Breast epithelium (tissue), 4 donors: ENCODE data around the gene ANKRD31. TPM values are rescaled to one million over a fixed set of nuclear protein-coding genes. Genes with fewer than 3 reads are reported as not detected.
A peak's percentile ranks its signal among the peaks of the same experiment; 100 is the strongest.

Experiments used
- DNase-seq, 2 donors: peaks; one replicate each; pipeline ENCODE4 v3.0.0-alpha.2; 2019; ENCODE audit warnings: low spot score in 2 of 2
- H3K27ac ChIP-seq, 2 donors: fragments of 200-600 bp; sonication (generic) in 1 of 2; one replicate each; pipeline ENCODE4 v1.5.1; 2016 to 2019; ENCODE audit warnings: mild to moderate bottlenecking in 1 of 2
- H3K27me3 ChIP-seq, 2 donors: fragments of 200-600 bp; sonication (generic) in 1 of 2; one replicate each; pipeline versions ENCODE4 v1.5.1 to v1.6.0; 2017 to 2019; ENCODE audit warnings: control low read depth in 1 of 2, mild to moderate bottlenecking in 1 of 2
- H3K36me3 ChIP-seq: fragments of 200-600 bp; one replicate; pipeline ENCODE4 v1.5.1; 2019
- H3K4me1 ChIP-seq, 2 donors: fragments of 200-600 bp; sonication (generic); one replicate each; pipeline ENCODE4 v1.5.1; 2016 to 2019; ENCODE audit warnings: control low read depth in 1 of 2
- H3K4me3 ChIP-seq, 3 donors: fragments of 200-600 bp; sonication (generic); 1 replicate in 2 of 3; 2 replicates in 1 of 3; pipeline ENCODE4 v1.5.1; 2016 to 2019; ENCODE audit warnings: mild to moderate bottlenecking in 3 of 3, moderate library complexity in 2 of 3
- H3K9me3 ChIP-seq, 2 donors: fragments of 200-600 bp; sonication (generic) in 1 of 2; one replicate each; pipeline ENCODE4 v1.5.1; 2016 to 2019; ENCODE audit warnings: control low read depth in 1 of 2
- CTCF ChIP-seq, 3 donors: fragments of 450-650 bp; IDR thresholded peaks; one replicate each; pipeline ENCODE4 v1.5.1; 2016 to 2017; ENCODE audit warnings: antibody characterized with exemption in 3 of 3, mild to moderate bottlenecking in 3 of 3, moderate library complexity in 3 of 3
- POLR2A ChIP-seq: fragments of 450-650 bp; IDR thresholded peaks from one replicate; pipeline ENCODE4 v1.6.1; 2016; ENCODE audit warnings: antibody characterized with exemption, mild to moderate bottlenecking, moderate library complexity
- POLR2AphosphoS5 ChIP-seq, 3 donors: sonication (generic); formaldehyde crosslinking; IDR thresholded peaks; one replicate each; pipeline ENCODE4 v1.6.1; 2017; ENCODE audit warnings: antibody characterized with exemption in 3 of 3
- intact Hi-C: fragments of 100-400 bp; cut with DNase I; formaldehyde crosslinking; loops from one replicate; pipeline ENCODE4 v1.15.1; 2023; ENCODE audit warnings: low total_unique reads
- total RNA-seq, 3 donors: library from RNA; depleted of rRNA; stranded (reverse); fragments of >200 nt; gene quantifications; one replicate each; pipeline ENCODE4 v1.1.0, GENCODE V29; 2016

Gene ANKRD31
- total RNA-seq, 3 donors from 2014 or later, result 0.32 to 0.66 (median 0.59) TPM

- Histone ChIP-seq H3K36me3 (no peaks in the 10 kb centered on the region), H3K9me3 (no peaks in the 10 kb centered on the region), H3K27me3 (no peaks in the 10 kb centered on the region), H3K27ac (no peak overlapping the region), H3K4me1 (no peaks in the 10 kb centered on the region), H3K4me3 (no peak overlapping the region)
- TF ChIP-seq POLR2AphosphoS5 (IDR thresholded peaks at IDR 0.05) (no peak), POLR2A (no peak), CTCF (IDR thresholded peaks at IDR 0.05) (no peak)
- intact Hi-C loops, result no loop called here
- DNase-seq, result no peak
Observed at GRCh38 chr5:75040973-75041372, 195.7 kb downstream of the ANKRD31 start.

- H3K27ac ChIP-seq, result no peak overlapping the region
- H3K4me3 ChIP-seq, result no peak overlapping the region
- no peaks in the 10 kb centered on the region for H3K27me3 ChIP-seq
- TF ChIP-seq POLR2A (no peak), POLR2AphosphoS5 (IDR thresholded peaks at IDR 0.05) (no peak), CTCF (IDR thresholded peaks at IDR 0.05) (no peak)
- no peaks in the 10 kb centered on the region for H3K4me1 ChIP-seq
- intact Hi-C loops, result no loop called here
- no peaks in the 10 kb centered on the region for H3K36me3 ChIP-seq
- DNase-seq, result peak in 1 of 2 donors; percentile 71
- no peaks in the 10 kb centered on the region for H3K9me3 ChIP-seq
Observed at GRCh38 chr5:75037106-75037505, 199.6 kb downstream of the ANKRD31 start.

GRCh38 chr5:75034137-75034739 is 202.4 kb downstream of the ANKRD31 start:
- Histone ChIP-seq H3K27me3 (no peaks in the 10 kb centered on the region), H3K27ac (no peak overlapping the region), H3K4me3 (no peak overlapping the region), H3K36me3 (no peaks in the 10 kb centered on the region), H3K9me3 (no peaks in the 10 kb centered on the region), H3K4me1 (no peaks in the 10 kb centered on the region)
- no peak for DNase-seq
- intact Hi-C loops, result no loop called here
- TF ChIP-seq POLR2AphosphoS5 (IDR thresholded peaks at IDR 0.05) (no peak), POLR2A (no peak), CTCF (IDR thresholded peaks at IDR 0.05) (no peak)

- DNase-seq, result no peak
- no peaks in the 10 kb centered on the region for H3K4me1 ChIP-seq
Observed at GRCh38 chr5:75031366-75031765, 205.3 kb downstream of the ANKRD31 start.

GRCh38 chr5:75028090-75028489 is 208.6 kb downstream of the ANKRD31 start:
- intact Hi-C loops, result no loop called here

More at GRCh38 chr5:75031366-75031765, 205.3 kb downstream of the ANKRD31 start:
- H3K27me3 ChIP-seq, result no peaks in the 10 kb centered on the region
- no peaks in the 10 kb centered on the region for H3K36me3 ChIP-seq
- intact Hi-C loops, result no loop called here
- no peaks in the 10 kb centered on the region for H3K9me3 ChIP-seq
- no peak overlapping the region for H3K27ac ChIP-seq
- H3K4me3 ChIP-seq, result no peak overlapping the region
- TF ChIP-seq POLR2A (no peak), CTCF (IDR thresholded peaks at IDR 0.05) (no peak)

More at GRCh38 chr5:75028090-75028489, 208.6 kb downstream of the ANKRD31 start:
- no peaks in the 10 kb centered on the region for H3K27me3 ChIP-seq
- H3K4me3 ChIP-seq, result no peak overlapping the region
- H3K27ac ChIP-seq, result no peak overlapping the region
- no peaks in the 10 kb centered on the region for H3K4me1 ChIP-seq
- no peak for TF ChIP-seq CTCF (IDR thresholded peaks at IDR 0.05)
- no peak for TF ChIP-seq POLR2AphosphoS5 (IDR thresholded peaks at IDR 0.05)
- TF ChIP-seq POLR2A, result no peak
- no peaks in the 10 kb centered on the region for H3K9me3 ChIP-seq
- no peaks in the 10 kb centered on the region for H3K36me3 ChIP-seq
- no peak for DNase-seq
